Fibroblast of pulmonary artery (primary cell): ENCODE measurements around the gene INPP4A.

Experiments used
- DNase-seq: peaks from one replicate; pipeline ENCODE4 v3.0.0-alpha.2; 2010; ENCODE audit warnings: low read depth
- H3K4me3 ChIP-seq: replicated peaks from 2 replicates; pipeline ENCODE4 v1.5.1; 2011; ENCODE audit warnings: low read depth, mild to moderate bottlenecking, control low read depth, low read length, moderate library complexity
- TF ChIP-seq, protein P1 (sequence below): IDR thresholded peaks from 2 replicates; pipeline ENCODE4 v1.5.1; 2011; ENCODE audit warnings: mild to moderate bottlenecking, control low read depth, low read length, inconsistent platforms; ENCODE audit errors: missing control alignments

The INPP4A gene

DNA sequence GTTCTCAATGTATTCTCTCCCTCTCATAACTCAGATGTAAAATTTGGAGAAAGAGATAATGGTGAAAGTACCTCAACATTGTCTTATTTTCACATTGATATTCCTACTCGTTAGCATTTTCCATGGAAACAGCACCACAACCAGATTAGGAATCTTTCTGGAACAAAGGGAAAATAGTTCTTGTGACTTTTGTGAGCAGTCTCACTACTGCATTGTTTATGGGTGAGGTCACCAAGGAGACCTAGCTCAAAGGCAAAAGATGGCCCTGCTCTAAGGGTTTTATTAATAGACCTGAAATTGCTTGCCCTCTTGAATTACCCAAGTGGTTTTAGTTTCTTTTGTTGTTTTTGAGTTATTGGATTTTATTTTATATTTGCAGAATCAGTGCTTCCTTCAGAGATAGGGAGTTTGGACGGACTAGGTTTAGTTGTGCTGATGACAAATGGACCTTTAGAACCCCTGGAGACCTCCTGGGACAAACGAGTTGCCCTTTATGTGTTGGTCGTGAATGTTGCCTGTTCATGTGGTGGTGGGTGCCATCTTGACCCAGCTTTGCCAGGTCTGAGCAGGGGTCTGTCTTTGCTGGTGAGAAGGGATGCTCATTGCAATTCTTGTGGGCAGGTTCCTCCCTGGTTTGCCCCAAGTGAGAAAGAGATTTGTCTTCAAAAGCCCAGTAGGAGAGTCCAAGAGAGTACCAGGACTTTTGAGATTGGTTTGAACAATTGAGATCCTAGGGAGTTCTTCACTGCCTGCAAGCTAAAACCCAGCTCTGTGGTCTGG is 58.1 kb downstream of the INPP4A start:
- TF ChIP-seq, protein P1, sequence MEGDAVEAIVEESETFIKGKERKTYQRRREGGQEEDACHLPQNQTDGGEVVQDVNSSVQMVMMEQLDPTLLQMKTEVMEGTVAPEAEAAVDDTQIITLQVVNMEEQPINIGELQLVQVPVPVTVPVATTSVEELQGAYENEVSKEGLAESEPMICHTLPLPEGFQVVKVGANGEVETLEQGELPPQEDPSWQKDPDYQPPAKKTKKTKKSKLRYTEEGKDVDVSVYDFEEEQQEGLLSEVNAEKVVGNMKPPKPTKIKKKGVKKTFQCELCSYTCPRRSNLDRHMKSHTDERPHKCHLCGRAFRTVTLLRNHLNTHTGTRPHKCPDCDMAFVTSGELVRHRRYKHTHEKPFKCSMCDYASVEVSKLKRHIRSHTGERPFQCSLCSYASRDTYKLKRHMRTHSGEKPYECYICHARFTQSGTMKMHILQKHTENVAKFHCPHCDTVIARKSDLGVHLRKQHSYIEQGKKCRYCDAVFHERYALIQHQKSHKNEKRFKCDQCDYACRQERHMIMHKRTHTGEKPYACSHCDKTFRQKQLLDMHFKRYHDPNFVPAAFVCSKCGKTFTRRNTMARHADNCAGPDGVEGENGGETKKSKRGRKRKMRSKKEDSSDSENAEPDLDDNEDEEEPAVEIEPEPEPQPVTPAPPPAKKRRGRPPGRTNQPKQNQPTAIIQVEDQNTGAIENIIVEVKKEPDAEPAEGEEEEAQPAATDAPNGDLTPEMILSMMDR = no peak
- peak; percentile 90 for DNase-seq
- H3K4me3 ChIP-seq = no peak overlapping the region

- H3K4me3 ChIP-seq = no peak overlapping the region
- TF ChIP-seq, protein P1 = no peak
Observed at GRCh38 chr2:98503481-98504105, 58.9 kb downstream of the INPP4A start.

DNA sequence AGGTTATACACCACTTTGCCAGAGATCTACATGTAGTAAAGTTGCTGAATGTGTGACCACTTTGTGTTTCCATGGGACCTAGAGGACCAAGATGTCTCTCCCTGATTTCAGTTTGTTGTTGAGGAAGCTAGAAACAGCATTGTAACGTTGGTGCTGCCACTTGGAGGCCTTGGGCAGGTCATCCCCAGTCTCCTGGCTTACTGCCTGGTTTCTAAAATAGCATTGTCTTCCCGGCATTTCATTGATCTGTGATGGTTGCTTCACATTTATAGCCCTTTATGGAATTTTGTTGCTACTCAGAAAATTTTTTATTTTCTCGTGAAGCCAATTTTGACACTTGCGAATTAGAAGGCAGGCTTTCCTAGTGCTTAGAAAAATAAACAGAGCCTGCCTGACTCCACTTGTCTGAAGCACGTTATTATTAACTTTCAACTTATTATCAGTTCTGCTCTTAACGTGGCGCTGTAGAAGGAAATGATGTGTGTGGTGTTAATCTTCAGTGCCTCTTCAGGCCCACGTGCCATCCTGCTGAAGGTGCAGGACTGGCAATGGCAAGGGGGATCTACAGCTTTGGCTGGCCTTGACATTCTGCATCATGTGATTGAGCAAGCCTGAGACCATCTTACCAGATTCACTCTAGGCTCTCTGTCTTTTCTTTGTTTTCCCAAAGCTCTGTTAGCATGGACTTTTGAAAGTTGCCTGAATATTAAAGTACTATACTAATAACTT is 59.9 kb downstream of the INPP4A start:
- TF ChIP-seq, protein P1 = no peak
- DNase-seq = peak; percentile 58
- no peak overlapping the region for H3K4me3 ChIP-seq

More at GRCh38 chr2:98503481-98504105, 58.9 kb downstream of the INPP4A start:
- no peak for DNase-seq

GRCh38 chr2:98505311-98505808 is 60.7 kb downstream of the INPP4A start:
- no peak overlapping the region for H3K4me3 ChIP-seq
- no peak for DNase-seq
- TF ChIP-seq, protein P1 = no peak

DNA sequence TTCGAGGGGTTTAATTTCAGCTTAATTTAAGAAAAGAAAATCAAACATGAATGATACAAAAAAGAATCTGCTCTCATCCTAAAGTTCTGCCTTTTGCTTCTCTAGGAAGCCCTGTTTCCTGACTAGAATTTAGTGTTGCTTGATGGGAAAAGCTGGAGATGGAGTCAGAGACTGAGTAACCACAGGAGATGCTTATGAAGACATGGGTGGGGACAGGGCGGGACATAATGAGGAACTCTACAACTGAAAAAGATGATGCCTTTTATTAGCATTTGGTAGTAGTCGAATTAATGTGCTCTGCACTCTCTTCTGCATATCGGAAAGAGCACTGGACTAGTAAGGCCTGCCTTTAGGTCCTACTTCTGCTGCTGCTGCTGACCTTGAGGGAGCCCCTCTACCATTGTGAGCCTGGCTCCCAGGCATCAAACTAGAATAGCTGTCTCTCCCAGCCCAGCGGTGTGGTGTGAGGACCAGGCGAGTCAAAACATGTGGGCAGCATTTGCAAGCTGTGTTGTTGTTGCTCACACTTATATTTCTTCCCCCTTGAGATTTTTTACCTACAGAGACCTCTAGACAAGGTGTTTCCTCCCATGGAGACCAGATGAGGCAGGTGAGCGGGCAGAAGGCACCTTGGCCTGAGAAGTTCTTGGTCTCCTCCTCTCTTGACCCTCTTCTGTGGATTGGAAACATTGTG is 61.5 kb downstream of the INPP4A start:
- no peak overlapping the region for H3K4me3 ChIP-seq
- TF ChIP-seq, protein P1 = no peak
- no peak for DNase-seq

- TF ChIP-seq, protein P1 = no peak
- H3K4me3 ChIP-seq = no peak overlapping the region
- no peak for DNase-seq
Observed at GRCh38 chr2:98506881-98507280, 62.2 kb downstream of the INPP4A start.
